H9 (cell line): ENCODE data around the gene RAB27B. TPM values are rescaled to one million over a fixed set of nuclear protein-coding genes. Genes with fewer than 3 reads are reported as not detected.

ENCODE experiments used
- DNase-seq: peaks from one replicate; pipeline ENCODE4 v3.0.0-alpha.2; 2017
- H2AFZ ChIP-seq: one replicate; pipeline ENCODE4 v1.6.1; 2013; ENCODE audit warnings: mild to moderate bottlenecking, low read length, control low read depth, moderate library complexity
- H2AK5ac ChIP-seq: 2 replicates; pipeline ENCODE4 v1.6.1; 2013; ENCODE audit warnings: low read length, control low read depth, mixed read lengths; ENCODE audit not compliant: insufficient read length
- H2BK120ac ChIP-seq: one replicate; pipeline ENCODE4 v1.6.1; 2013; ENCODE audit warnings: low read depth, mild to moderate bottlenecking, low read length, control low read depth, inconsistent platforms; ENCODE audit not compliant: poor library complexity, severe bottlenecking
- H2BK12ac ChIP-seq: 2 replicates; pipeline ENCODE4 v1.6.1; 2013; ENCODE audit warnings: low read length, control low read depth, mixed read lengths, low read depth; ENCODE audit not compliant: insufficient read length
- H2BK15ac ChIP-seq: 2 replicates; pipeline ENCODE4 v1.6.1; 2013; ENCODE audit warnings: low read depth, low read length, control low read depth
- H2BK20ac ChIP-seq: one replicate; pipeline ENCODE4 v1.6.1; 2013; ENCODE audit warnings: low read depth, mild to moderate bottlenecking, low read length, control low read depth, inconsistent platforms; ENCODE audit not compliant: poor library complexity, severe bottlenecking
- H2BK5ac ChIP-seq: 2 replicates; pipeline ENCODE4 v1.6.1; 2013; ENCODE audit warnings: low read length, control low read depth, mixed read lengths; ENCODE audit not compliant: insufficient read length
- H3K14ac ChIP-seq: 2 replicates; pipeline ENCODE4 v1.6.1; 2013; ENCODE audit warnings: low read length, control low read depth; ENCODE audit not compliant: insufficient read depth
- H3K18ac ChIP-seq: 2 replicates; pipeline ENCODE4 v1.6.1; 2013; ENCODE audit warnings: low read depth, mild to moderate bottlenecking, mixed read lengths, low read length, control low read depth; ENCODE audit not compliant: insufficient read length
- H3K23ac ChIP-seq: 2 replicates; pipeline ENCODE4 v1.6.1; 2013; ENCODE audit warnings: low read length, control low read depth, mixed read lengths, low read depth; ENCODE audit not compliant: insufficient read length
- H3K23me2 ChIP-seq: 2 replicates; pipeline ENCODE4 v1.6.1; 2013; ENCODE audit warnings: low read depth, mild to moderate bottlenecking, mixed read lengths, low read length, control low read depth; ENCODE audit not compliant: insufficient read length, poor library complexity, severe bottlenecking
- H3K27ac ChIP-seq: 2 replicates; pipeline ENCODE4 v1.5.1; 2013; ENCODE audit warnings: low read length, control low read depth, mixed read lengths, low read depth; ENCODE audit not compliant: insufficient read length
- H3K27me3 ChIP-seq: 2 replicates; pipeline ENCODE4 v1.6.1; 2013; ENCODE audit warnings: low read length, control low read depth, inconsistent platforms; ENCODE audit not compliant: insufficient read depth
- H3K4ac ChIP-seq: 2 replicates; pipeline ENCODE4 v1.6.1; 2013; ENCODE audit warnings: low read depth, mild to moderate bottlenecking, control low read depth, inconsistent platforms, low read length, moderate library complexity
- H3K4me1 ChIP-seq: 2 replicates; pipeline ENCODE4 v1.6.1; 2013; ENCODE audit warnings: low read length, control low read depth, inconsistent platforms; ENCODE audit not compliant: insufficient read depth
- H3K4me2 ChIP-seq: 2 replicates; pipeline ENCODE4 v1.6.1; 2013; ENCODE audit warnings: low read length, control low read depth, mixed read lengths; ENCODE audit not compliant: insufficient read length, insufficient read depth
- H3K56ac ChIP-seq: 2 replicates; pipeline ENCODE4 v1.6.1; 2013; ENCODE audit warnings: low read depth, mild to moderate bottlenecking, mixed read lengths, low read length, control low read depth; ENCODE audit not compliant: insufficient read length
- H3K79me1 ChIP-seq: 2 replicates; pipeline ENCODE4 v1.6.1; 2013; ENCODE audit warnings: low read depth, mild to moderate bottlenecking, moderate library complexity, low read length, control low read depth, inconsistent platforms; ENCODE audit not compliant: insufficient read depth, poor library complexity, severe bottlenecking
- H3K79me2 ChIP-seq: 2 replicates; pipeline ENCODE4 v1.6.1; 2013; ENCODE audit warnings: low read length, control low read depth, inconsistent platforms; ENCODE audit not compliant: insufficient read depth
- H3K9ac ChIP-seq: 2 replicates; pipeline ENCODE4 v1.6.1; 2013; ENCODE audit warnings: low read length, control low read depth, mixed read lengths; ENCODE audit not compliant: insufficient read length; ENCODE audit errors: extremely low read depth
- H3K9me3 ChIP-seq: one replicate; pipeline ENCODE4 v1.6.1; 2013; ENCODE audit warnings: low read depth, low read length, inconsistent platforms; ENCODE audit not compliant: control insufficient read depth
- H3T11ph ChIP-seq: one replicate; pipeline ENCODE4 v1.6.1; 2013; ENCODE audit warnings: mild to moderate bottlenecking, low read length, control low read depth, inconsistent platforms
- H4K20me1 ChIP-seq: one replicate; pipeline ENCODE4 v1.6.1; 2013; ENCODE audit not compliant: control insufficient read depth, insufficient read length, insufficient read depth
- H4K5ac ChIP-seq: 2 replicates; pipeline ENCODE4 v1.6.1; 2013; ENCODE audit warnings: low read depth, mild to moderate bottlenecking, mixed read lengths, low read length, control low read depth; ENCODE audit not compliant: insufficient read length
- H4K8ac ChIP-seq: replicated peaks from 2 replicates; pipeline ENCODE4 v1.6.1; 2013; ENCODE audit warnings: low read length, control low read depth, mixed read lengths, low read depth; ENCODE audit not compliant: insufficient read length
- H4K91ac ChIP-seq: 2 replicates; pipeline ENCODE4 v1.6.1; 2013; ENCODE audit warnings: low read depth, mild to moderate bottlenecking, moderate library complexity, mixed read lengths, low read length, control low read depth; ENCODE audit not compliant: insufficient read length
- H3K27ac Mint-ChIP-seq, 3 experiments: 2 replicates in 2 of 3; 3 replicates in 1 of 3; pipeline ENCODE4 v1.8.0; 2020 to 2021; ENCODE audit warnings: mixed read lengths in 3 of 3, mild to moderate bottlenecking in 1 of 3, moderate library complexity in 1 of 3
- H3K27me3 Mint-ChIP-seq: 2 replicates; pipeline ENCODE4 v1.8.0; 2021; ENCODE audit warnings: low read depth, mild to moderate bottlenecking, moderate library complexity, mixed read lengths
- H3K36me3 Mint-ChIP-seq, 3 experiments: 2 replicates in 2 of 3; 3 replicates in 1 of 3; pipeline ENCODE4 v1.8.0; 2020 to 2021; ENCODE audit warnings: low read depth in 3 of 3, mixed read lengths in 3 of 3; ENCODE audit not compliant: insufficient read depth in 1 of 3
- H3K4me1 Mint-ChIP-seq, 2 experiments: 2 replicates each; pipeline ENCODE4 v1.8.0; 2020; ENCODE audit warnings: mixed read lengths in 2 of 2
- H3K4me3 Mint-ChIP-seq, 2 experiments: 2 replicates in 1 of 2; 3 replicates in 1 of 2; pipeline ENCODE4 v1.8.0; 2020 to 2021; ENCODE audit warnings: mild to moderate bottlenecking in 2 of 2, mixed read lengths in 2 of 2, moderate library complexity in 1 of 2
- H3K9me3 Mint-ChIP-seq, 2 experiments: 2 replicates in 1 of 2; 3 replicates in 1 of 2; pipeline ENCODE4 v1.8.0; 2020; ENCODE audit warnings: mild to moderate bottlenecking in 2 of 2, mixed read lengths in 2 of 2, moderate library complexity in 1 of 2
- CTCF ChIP-seq: fragments of 200-600 bp; sonication (generic); conservative IDR thresholded peaks from 3 replicates; pipeline ENCODE4 v1.8.0; 2021; ENCODE audit warnings: antibody characterized with exemption, mild to moderate bottlenecking
- WGBS: extraction: QIAGEN DNeasy Blood & Tissue Kit; methylation state at CpG from one replicate; pipeline ENCODE4 v1.1.7; 2013; ENCODE audit warnings: missing lambda C conversion rate, low lambda C conversion rate, mixed read lengths; ENCODE audit not compliant: insufficient read length; ENCODE audit errors: extremely low coverage; 5-methylcytosine and 5-hydroxymethylcytosine counted together
- total RNA-seq: library from RNA; stranded (reverse); gene quantifications from 2 replicates; pipeline ENCODE4 v1.2.1, GENCODE V29; 2021

The RAB27B gene
- total RNA-seq, 1 experiment from 2014 or later: 0.15 TPM

- Histone ChIP-seq H3K18ac (no peak overlapping the region), H2BK120ac (no peak overlapping the region), H3K27ac (no peak overlapping the region), H2BK15ac (no peak overlapping the region), H3K14ac (no peak overlapping the region), H2AFZ (no peak overlapping the region), H3K9ac (no peak overlapping the region), H4K8ac (no peak overlapping the region), H3K23me2 (no peaks in the 10 kb centered on the region), H3K4ac (no peak overlapping the region), H2BK12ac (no peak overlapping the region), H4K5ac (no peak overlapping the region), H2BK20ac (no peak overlapping the region), H4K91ac (no peak overlapping the region), H2AK5ac (no peak overlapping the region), H3K4me2 (no peak overlapping the region), H3K23ac (no peak overlapping the region), H3K9me3 (no peaks in the 10 kb centered on the region), H3T11ph (no peak overlapping the region), H3K4me1 (no peaks in the 10 kb centered on the region), H3K56ac (no peak overlapping the region), H2BK5ac (no peak overlapping the region), H3K79me1 (no peaks in the 10 kb centered on the region), H3K27me3 (no peaks in the 10 kb centered on the region), H4K20me1 (no peaks in the 10 kb centered on the region), H3K79me2 (no peaks in the 10 kb centered on the region)
- Mint-ChIP-seq H3K36me3 (no peaks in the 10 kb centered on the region), H3K27me3 (no peaks in the 10 kb centered on the region), H3K4me3 (no peak overlapping the region), H3K9me3 (no peaks in the 10 kb centered on the region), H3K4me1 (0 out of 4 replicates have a peak, but pooled peaks cover 0 to 3% of the 10 kb centered on the region in 2 experiments), H3K27ac (no peak overlapping the region)
- no CpG with 5 or more reads among the region's 1 CpG for WGBS
- no peak for TF ChIP-seq CTCF
- no peak for DNase-seq
Observed at GRCh38 chr18:54790109-54790508, 38.2 kb upstream of the RAB27B start.
